Mesothelial cell of epicardium (in vitro differentiated cells): ENCODE measurements around the gene ENPP6. TPM values are rescaled to one million over a fixed set of nuclear protein-coding genes. Genes with fewer than 3 reads are reported as not detected.

Experiments
- DNase-seq, 2 experiments: peaks; one replicate each; pipeline ENCODE4 v3.0.0; 2021; ENCODE audit warnings: low spot score in 2 of 2; ENCODE audit not compliant: unreplicated experiment in 2 of 2
- H3K27ac Mint-ChIP-seq: 2 replicates; pipeline ENCODE4 v1.8.0; 2021; ENCODE audit warnings: mixed read lengths
- H3K27me3 Mint-ChIP-seq: 2 replicates; pipeline ENCODE4 v1.8.0; 2021; ENCODE audit warnings: low read depth, mixed read lengths
- H3K36me3 Mint-ChIP-seq: 2 replicates; pipeline ENCODE4 v1.8.0; 2021; ENCODE audit warnings: mixed read lengths
- H3K4me1 Mint-ChIP-seq: 2 replicates; pipeline ENCODE4 v1.8.0; 2021; ENCODE audit warnings: mixed read lengths
- H3K4me3 Mint-ChIP-seq: 2 replicates; pipeline ENCODE4 v1.8.0; 2021; ENCODE audit warnings: mild to moderate bottlenecking, moderate library complexity, mixed read lengths
- H3K9me3 Mint-ChIP-seq: 2 replicates; pipeline ENCODE4 v1.8.0; 2021; ENCODE audit warnings: mixed read lengths
- CTCF ChIP-seq: fragments of 200-600 bp; sonication (generic); IDR thresholded peaks from one replicate; pipeline ENCODE4 v1.5.0; 2021; ENCODE audit warnings: antibody characterized with exemption; ENCODE audit not compliant: unreplicated experiment
- total RNA-seq: library from RNA; stranded (reverse); gene quantifications from 3 replicates; pipeline ENCODE4 v1.2.1, GENCODE V29; 2021

The ENPP6 gene
- total RNA-seq, 1 donor from 2014 or later: 0.11 TPM

DNA sequence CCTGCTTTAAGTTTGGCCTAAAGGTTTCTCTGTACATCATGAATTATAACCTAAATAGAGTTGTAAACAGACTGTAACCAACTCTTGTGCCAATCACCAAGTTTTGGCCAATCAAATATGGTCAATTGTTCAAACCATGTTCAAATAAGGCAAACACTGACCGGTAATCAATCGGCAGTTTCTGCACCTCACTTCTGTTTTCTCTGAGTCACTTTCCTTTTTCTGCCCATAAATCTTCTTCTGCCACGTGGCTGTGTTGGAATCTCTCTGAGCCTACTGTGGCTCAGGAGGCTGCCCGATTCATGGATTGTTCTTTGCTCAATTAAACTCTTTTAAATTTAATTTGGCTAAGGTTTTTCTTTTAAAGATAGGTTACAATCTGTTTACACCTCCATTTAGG lies 16.5 kb upstream of the ENPP6 start:
- Mint-ChIP-seq H3K4me3 (no peak overlapping the region), H3K27me3 (no peaks in the 10 kb centered on the region), H3K36me3 (no peaks in the 10 kb centered on the region), H3K9me3 (peaks cover 4% of the 10 kb centered on the region), H3K27ac (no peak overlapping the region), H3K4me1 (no peaks in the 10 kb centered on the region)
- DNase-seq: no peak
- TF ChIP-seq CTCF: no peak

DNA sequence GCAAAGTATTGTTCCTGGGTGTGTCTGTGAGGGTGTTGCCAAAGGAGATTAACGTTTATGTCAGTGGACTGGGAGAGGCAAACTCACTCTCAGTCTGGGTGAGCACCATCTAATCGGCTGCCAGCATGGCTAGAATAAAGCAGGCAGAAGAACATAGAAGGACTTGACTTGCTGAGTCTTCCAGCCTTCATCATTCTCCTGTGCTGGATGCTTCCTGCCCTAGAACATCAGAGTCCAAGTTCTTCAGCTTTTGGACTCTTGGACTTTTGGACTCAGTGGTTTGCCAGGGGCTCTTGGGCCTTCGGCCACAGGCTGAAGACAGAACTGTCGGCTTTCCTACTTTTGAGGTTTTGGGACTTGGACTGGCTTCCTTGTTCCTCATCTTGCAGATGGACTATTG lies 15.3 kb upstream of the ENPP6 start:
- Mint-ChIP-seq H3K4me1 (no peaks in the 10 kb centered on the region), H3K27me3 (no peaks in the 10 kb centered on the region), H3K27ac (no peak overlapping the region), H3K4me3 (no peak overlapping the region), H3K9me3 (peaks cover 7% of the 10 kb centered on the region), H3K36me3 (no peaks in the 10 kb centered on the region)
- DNase-seq: no peak
- TF ChIP-seq CTCF: no peak

DNA sequence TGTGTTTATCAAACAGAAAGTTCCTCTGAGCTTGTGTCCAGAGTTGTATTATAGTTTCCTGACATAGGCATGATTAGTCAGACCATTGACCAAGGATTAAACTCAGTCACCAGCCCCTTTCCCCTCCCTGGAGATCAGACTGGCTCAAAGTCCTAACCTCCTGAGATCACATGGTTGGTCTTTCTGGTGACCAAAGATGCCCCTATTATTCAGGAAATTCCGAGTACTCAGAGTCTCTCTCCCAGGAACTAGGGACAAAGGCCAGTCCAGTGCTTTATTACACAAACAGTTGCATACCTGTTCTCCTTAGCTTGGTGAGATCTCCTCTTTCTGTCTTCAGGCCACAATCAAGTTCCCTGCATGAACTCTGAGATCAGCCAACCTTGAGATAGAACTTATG lies 14.5 kb upstream of the ENPP6 start:
- Mint-ChIP-seq H3K4me1 (no peaks in the 10 kb centered on the region), H3K36me3 (no peaks in the 10 kb centered on the region), H3K9me3 (peaks cover 7% of the 10 kb centered on the region), H3K4me3 (no peak overlapping the region), H3K27me3 (no peaks in the 10 kb centered on the region), H3K27ac (no peak overlapping the region)
- no peak for DNase-seq
- TF ChIP-seq CTCF: no peak

- H3K9me3 Mint-ChIP-seq: peaks cover 7% of the 10 kb centered on the region
- no peak overlapping the region for H3K27ac Mint-ChIP-seq
- no peak overlapping the region for H3K4me3 Mint-ChIP-seq
- H3K27me3 Mint-ChIP-seq: no peaks in the 10 kb centered on the region
- H3K4me1 Mint-ChIP-seq: no peaks in the 10 kb centered on the region
- TF ChIP-seq CTCF: no peak
- DNase-seq: no peak
- H3K36me3 Mint-ChIP-seq: no peaks in the 10 kb centered on the region
These were observed 13.9 kb upstream of the ENPP6 start for GRCh38 chr4:184231573-184231972.

DNA sequence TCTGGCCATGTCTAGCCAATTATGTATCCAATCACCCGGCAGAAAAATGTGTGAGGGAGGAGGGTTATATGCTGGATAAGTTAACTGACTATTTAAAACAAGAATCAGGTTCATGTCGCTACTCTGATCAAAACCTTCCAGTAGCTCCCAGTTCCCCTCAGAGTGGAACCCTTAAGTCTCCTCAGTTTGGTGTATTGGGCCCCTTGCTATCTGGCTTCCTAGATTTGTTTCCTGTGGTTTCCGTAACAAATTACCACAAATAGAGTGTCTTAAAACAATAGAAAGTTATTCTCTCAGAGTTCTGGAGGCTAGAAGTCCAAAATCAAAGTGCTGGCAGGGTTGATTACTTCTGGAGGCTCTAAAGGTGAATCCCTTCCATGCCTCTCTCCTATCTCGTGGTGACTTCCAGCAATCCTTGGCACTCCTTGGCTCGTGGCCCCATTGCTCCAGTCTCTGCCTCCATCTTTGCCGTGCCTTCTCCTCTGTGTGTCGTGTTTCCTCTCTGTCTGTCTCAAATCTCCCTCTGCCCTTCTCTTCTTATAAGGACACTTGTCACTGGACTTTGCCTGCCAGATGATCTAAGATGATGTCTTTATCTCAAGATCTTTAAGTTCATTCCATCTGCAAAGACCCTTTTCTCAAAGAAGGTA lies 10.5 kb upstream of the ENPP6 start:
- no peak for DNase-seq
- no peaks in the 10 kb centered on the region for H3K4me1 Mint-ChIP-seq

More for the DNA sequence above, 10.5 kb upstream of the ENPP6 start:
- Mint-ChIP-seq H3K27ac (no peak overlapping the region), H3K4me3 (no peak overlapping the region), H3K27me3 (no peaks in the 10 kb centered on the region), H3K36me3 (no peaks in the 10 kb centered on the region), H3K9me3 (peaks cover 19% of the 10 kb centered on the region)
- no peak for TF ChIP-seq CTCF
